ENCODE measurements around the gene CFAP65. TPM values are rescaled to one million over a fixed set of nuclear protein-coding genes. Genes with fewer than 3 reads are reported as not detected.

The CFAP65 gene
- polyA plus RNA-seq, 3 donors, result not detected

GRCh38 chr2:219029829-219030165, 11.5 kb downstream of the CFAP65 start:
- intact Hi-C loops (cut with micrococcal nuclease), result loop anchor here in 1 of 2 donors (2.0 kb wide), 1 partner anchor 125 kb away; no protein-coding TSS in a partner anchor
- Mint-ChIP-seq H3K36me3 (no peaks in the 10 kb centered on the region), H3K4me3 (no peak overlapping the region), H3K9me3 (peaks cover 0 to 1% (median 0%) of the 10 kb centered on the region in 7 donors), H3K27me3 (ENCODE audit: low read depth in 3 of 3) (peaks cover 26 to 44% (median 30%) of the 10 kb centered on the region in 3 donors), H3K4me1 (no peaks in the 10 kb centered on the region), H3K27ac (peak overlapping the region in 1 of 7 donors; percentile 23)
- H4K20me1 ChIP-seq (ENCODE audit: insufficient read depth, low read length), result no peaks in the 10 kb centered on the region
- H3K4me2 ChIP-seq (replicated peaks; ENCODE audit: extremely low read depth, low read length, poor library complexity, severe bottlenecking), result no peak overlapping the region
- 54% methylated on average over 8 of the region's 9 CpGs for WGBS (ENCODE audit: insufficient coverage)
- no peaks in the 10 kb centered on the region for H3K9me3 ChIP-seq (replicated peaks in 1 of 2; ENCODE audit: control insufficient read depth in 1 of 2, insufficient read depth in 1 of 2, low read length in 2 of 2)
- H2AFZ ChIP-seq (ENCODE audit: insufficient read depth, low read depth, low read length, poor library complexity, severe bottlenecking), result no peak overlapping the region
- no peaks in the 10 kb centered on the region for H3K79me2 ChIP-seq (ENCODE audit: insufficient read depth, low read length)
- peak; percentile 98 for TF ChIP-seq CTCF (IDR thresholded peaks at IDR 0.05)
- H3K9ac ChIP-seq (ENCODE audit: insufficient read depth, low read length, poor library complexity, severe bottlenecking), result no peak overlapping the region
- no peak overlapping the region for H3K27ac ChIP-seq (ENCODE audit: low read depth in 1 of 2, low read length in 2 of 2)
- no peaks in the 10 kb centered on the region for H3K4me1 ChIP-seq (ENCODE audit: control insufficient read depth in 1 of 2, insufficient read depth in 2 of 2, low read length in 2 of 2)
- no peaks in the 10 kb centered on the region for H3K36me3 ChIP-seq (replicated peaks in 1 of 2; ENCODE audit: control insufficient read depth in 1 of 2, insufficient read depth in 2 of 2, low read length in 2 of 2)
- no peak overlapping the region for H3K4me3 ChIP-seq (replicated peaks in 1 of 3; ENCODE audit: low read depth in 2 of 3, low read length in 3 of 3)
- peak; percentile 54 to 67 (median 61) for DNase-seq
- H3K27me3 ChIP-seq (ENCODE audit: control insufficient read depth in 2 of 2, insufficient read depth in 2 of 2, low read length in 2 of 2), result peaks cover 0 to 16% of the 10 kb centered on the region in 2 donors

- H3K9me3 Mint-ChIP-seq, result peaks cover 0 to 1% (median 0%) of the 10 kb centered on the region in 7 donors
- peaks cover 0 to 14% of the 10 kb centered on the region in 2 donors for H3K27me3 ChIP-seq (ENCODE audit: control insufficient read depth in 2 of 2, insufficient read depth in 2 of 2, low read length in 2 of 2)
Observed at GRCh38 chr2:219028996-219029828, 12.1 kb downstream of the CFAP65 start.

More at GRCh38 chr2:219028996-219029828, 12.1 kb downstream of the CFAP65 start:
- Mint-ChIP-seq H3K4me1 (no peaks in the 10 kb centered on the region), H3K36me3 (no peaks in the 10 kb centered on the region), H3K27ac (no peak overlapping the region), H3K27me3 (ENCODE audit: low read depth in 3 of 3) (peaks cover 22 to 38% (median 28%) of the 10 kb centered on the region in 3 donors), H3K4me3 (no peak overlapping the region)
- H3K27ac ChIP-seq (ENCODE audit: low read depth in 1 of 2, low read length in 2 of 2), result no peak overlapping the region
- H2AFZ ChIP-seq (ENCODE audit: insufficient read depth, low read depth, low read length, poor library complexity, severe bottlenecking), result no peak overlapping the region
- TF ChIP-seq CTCF (IDR thresholded peaks at IDR 0.05), result no peak
- H3K9me3 ChIP-seq (replicated peaks in 1 of 2; ENCODE audit: control insufficient read depth in 1 of 2, insufficient read depth in 1 of 2, low read length in 2 of 2), result no peaks in the 10 kb centered on the region
- no peaks in the 10 kb centered on the region for H4K20me1 ChIP-seq (ENCODE audit: insufficient read depth, low read length)
- WGBS (ENCODE audit: insufficient coverage), result 83% methylated on average over 12 of the region's 13 CpGs
- no peaks in the 10 kb centered on the region for H3K36me3 ChIP-seq (replicated peaks in 1 of 2; ENCODE audit: control insufficient read depth in 1 of 2, insufficient read depth in 2 of 2, low read length in 2 of 2)
- intact Hi-C loops (cut with micrococcal nuclease), result loop anchor here in 1 of 2 donors (2.0 kb wide), 1 partner anchor 126 kb away; no protein-coding TSS in a partner anchor
- no peak overlapping the region for H3K4me2 ChIP-seq (replicated peaks; ENCODE audit: extremely low read depth, low read length, poor library complexity, severe bottlenecking)
- DNase-seq, result no peak
- H3K79me2 ChIP-seq (ENCODE audit: insufficient read depth, low read length), result no peaks in the 10 kb centered on the region
- H3K4me3 ChIP-seq (replicated peaks in 1 of 3; ENCODE audit: low read depth in 2 of 3, low read length in 3 of 3), result no peak overlapping the region
- H3K9ac ChIP-seq (ENCODE audit: insufficient read depth, low read length, poor library complexity, severe bottlenecking), result no peak overlapping the region
- no peaks in the 10 kb centered on the region for H3K4me1 ChIP-seq (ENCODE audit: control insufficient read depth in 1 of 2, insufficient read depth in 2 of 2, low read length in 2 of 2)
